Mammary epithelial cell (primary cell): ENCODE results near the gene GRM8.

Experiments used
- EZH2 ChIP-seq: IDR thresholded peaks from 2 replicates; pipeline ENCODE4 v1.6.1; 2012; ENCODE audit warnings: low read length, inconsistent platforms, borderline replicate concordance
- TF ChIP-seq, protein P1 (sequence below), 2 donors: IDR thresholded peaks in 1 of 2; conservative IDR thresholded peaks in 1 of 2; 2 replicates each; pipeline ENCODE4 v1.5.1; 2011 to 2012; ENCODE audit warnings: inconsistent platforms in 2 of 2, low read length in 2 of 2, mild to moderate bottlenecking in 2 of 2, control low read depth in 1 of 2, low read depth in 1 of 2; ENCODE audit not compliant: insufficient read depth in 1 of 2; ENCODE audit errors: extremely low read depth in 1 of 2

DNA sequence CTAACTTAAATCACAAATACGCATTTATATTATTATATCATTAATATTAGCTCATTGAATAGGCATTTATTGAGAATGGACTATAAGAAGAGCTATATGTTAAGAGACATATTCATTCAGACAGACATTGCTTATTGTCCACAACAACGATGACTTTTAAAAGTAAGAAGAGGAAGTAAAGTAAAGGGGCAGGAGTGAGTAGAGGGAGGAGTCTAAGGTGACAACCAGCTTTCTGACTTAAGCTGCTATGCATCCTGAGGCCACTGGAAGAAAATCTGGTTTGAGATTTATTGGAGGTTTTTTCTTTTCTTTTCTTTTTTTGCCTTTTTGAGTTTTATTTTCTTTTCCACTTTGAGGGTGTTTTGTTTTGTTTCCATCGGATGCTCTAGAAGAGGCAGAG lies 723.5 kb downstream of the GRM8 start:
- TF ChIP-seq, protein P1, sequence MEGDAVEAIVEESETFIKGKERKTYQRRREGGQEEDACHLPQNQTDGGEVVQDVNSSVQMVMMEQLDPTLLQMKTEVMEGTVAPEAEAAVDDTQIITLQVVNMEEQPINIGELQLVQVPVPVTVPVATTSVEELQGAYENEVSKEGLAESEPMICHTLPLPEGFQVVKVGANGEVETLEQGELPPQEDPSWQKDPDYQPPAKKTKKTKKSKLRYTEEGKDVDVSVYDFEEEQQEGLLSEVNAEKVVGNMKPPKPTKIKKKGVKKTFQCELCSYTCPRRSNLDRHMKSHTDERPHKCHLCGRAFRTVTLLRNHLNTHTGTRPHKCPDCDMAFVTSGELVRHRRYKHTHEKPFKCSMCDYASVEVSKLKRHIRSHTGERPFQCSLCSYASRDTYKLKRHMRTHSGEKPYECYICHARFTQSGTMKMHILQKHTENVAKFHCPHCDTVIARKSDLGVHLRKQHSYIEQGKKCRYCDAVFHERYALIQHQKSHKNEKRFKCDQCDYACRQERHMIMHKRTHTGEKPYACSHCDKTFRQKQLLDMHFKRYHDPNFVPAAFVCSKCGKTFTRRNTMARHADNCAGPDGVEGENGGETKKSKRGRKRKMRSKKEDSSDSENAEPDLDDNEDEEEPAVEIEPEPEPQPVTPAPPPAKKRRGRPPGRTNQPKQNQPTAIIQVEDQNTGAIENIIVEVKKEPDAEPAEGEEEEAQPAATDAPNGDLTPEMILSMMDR (conservative IDR thresholded peaks at IDR 0.05 in 1 of 2, IDR thresholded peaks at IDR 0.05 in 1 of 2; ENCODE audit: extremely low read depth in 1 of 2, insufficient read depth in 1 of 2, low read depth in 1 of 2, low read length in 2 of 2): no peak
- no peak for TF ChIP-seq EZH2
